ENCODE data around the gene CENPT.

CENPT gene

DNA sequence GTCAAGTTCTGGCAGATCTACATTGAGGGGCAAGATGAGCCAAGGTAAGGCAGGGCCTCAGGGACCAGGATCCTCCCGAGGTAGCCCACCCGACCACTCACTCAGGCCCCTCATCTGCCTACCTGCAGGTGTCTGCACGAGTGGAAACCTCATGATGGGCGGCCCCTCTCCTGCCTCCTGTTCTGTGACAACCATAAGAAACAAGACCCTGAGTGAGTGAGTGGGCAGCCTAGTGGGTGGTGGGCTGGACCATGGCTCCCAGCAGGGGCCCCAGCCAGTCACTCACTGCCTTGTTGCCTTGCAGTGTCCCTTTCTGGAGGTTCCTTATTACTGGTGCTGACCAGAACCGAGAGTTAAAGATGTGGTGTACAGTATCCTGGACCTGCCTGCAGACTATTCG is 30.7 kb upstream of the CENPT start:
- Histone ChIP-seq H3K27ac (ENCODE audit: poor library complexity, severe bottlenecking) (no peak overlapping the region), H3K9me3 (ENCODE audit: severe bottlenecking) (no peaks in the 10 kb centered on the region), H3K4me3 (ENCODE audit: severe bottlenecking) (no peak overlapping the region), H3K36me3 (ENCODE audit: low read depth) (peaks cover 66% of the 10 kb centered on the region), H3K4me1 (ENCODE audit: insufficient read depth, poor library complexity, severe bottlenecking) (peaks cover 8% of the 10 kb centered on the region), H3K27me3 (ENCODE audit: insufficient read depth, poor library complexity, severe bottlenecking) (no peaks in the 10 kb centered on the region)
- no peak for ATAC-seq (ENCODE audit: low read depth)
- TF ChIP-seq, protein P1, sequence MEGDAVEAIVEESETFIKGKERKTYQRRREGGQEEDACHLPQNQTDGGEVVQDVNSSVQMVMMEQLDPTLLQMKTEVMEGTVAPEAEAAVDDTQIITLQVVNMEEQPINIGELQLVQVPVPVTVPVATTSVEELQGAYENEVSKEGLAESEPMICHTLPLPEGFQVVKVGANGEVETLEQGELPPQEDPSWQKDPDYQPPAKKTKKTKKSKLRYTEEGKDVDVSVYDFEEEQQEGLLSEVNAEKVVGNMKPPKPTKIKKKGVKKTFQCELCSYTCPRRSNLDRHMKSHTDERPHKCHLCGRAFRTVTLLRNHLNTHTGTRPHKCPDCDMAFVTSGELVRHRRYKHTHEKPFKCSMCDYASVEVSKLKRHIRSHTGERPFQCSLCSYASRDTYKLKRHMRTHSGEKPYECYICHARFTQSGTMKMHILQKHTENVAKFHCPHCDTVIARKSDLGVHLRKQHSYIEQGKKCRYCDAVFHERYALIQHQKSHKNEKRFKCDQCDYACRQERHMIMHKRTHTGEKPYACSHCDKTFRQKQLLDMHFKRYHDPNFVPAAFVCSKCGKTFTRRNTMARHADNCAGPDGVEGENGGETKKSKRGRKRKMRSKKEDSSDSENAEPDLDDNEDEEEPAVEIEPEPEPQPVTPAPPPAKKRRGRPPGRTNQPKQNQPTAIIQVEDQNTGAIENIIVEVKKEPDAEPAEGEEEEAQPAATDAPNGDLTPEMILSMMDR (IDR thresholded peaks at IDR 0.05; ENCODE audit: poor library complexity, severe bottlenecking): no peak
- no peak for DNase-seq (ENCODE audit: low spot score)

DNA sequence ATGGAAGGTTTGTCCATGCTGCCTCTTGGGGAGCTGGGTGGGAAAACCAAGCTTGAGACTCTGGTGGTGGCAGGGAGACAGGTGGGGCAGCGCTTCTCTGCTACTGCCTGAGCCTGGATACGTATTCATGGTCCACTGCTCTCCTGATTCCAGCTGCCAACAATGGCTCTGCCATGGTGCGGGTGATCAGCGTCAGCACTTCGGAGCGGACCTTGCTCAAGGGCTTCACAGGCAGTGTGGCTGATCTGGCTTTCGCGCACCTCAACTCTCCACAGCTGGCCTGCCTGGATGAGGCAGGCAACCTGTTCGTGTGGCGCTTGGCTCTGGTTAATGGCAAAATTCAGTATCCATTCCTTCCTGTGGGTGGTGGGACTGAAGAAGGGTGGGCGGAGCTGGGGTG is 29.6 kb upstream of the CENPT start:
- Histone ChIP-seq H3K9me3 (ENCODE audit: severe bottlenecking) (no peaks in the 10 kb centered on the region), H3K27ac (ENCODE audit: poor library complexity, severe bottlenecking) (no peak overlapping the region), H3K4me3 (ENCODE audit: severe bottlenecking) (no peak overlapping the region), H3K27me3 (ENCODE audit: insufficient read depth, poor library complexity, severe bottlenecking) (no peaks in the 10 kb centered on the region), H3K4me1 (ENCODE audit: insufficient read depth, poor library complexity, severe bottlenecking) (peaks cover 8% of the 10 kb centered on the region), H3K36me3 (ENCODE audit: low read depth) (peaks cover 55% of the 10 kb centered on the region)
- ATAC-seq (ENCODE audit: low read depth) (no peak), DNase-seq (ENCODE audit: low spot score) (no peak)
- TF ChIP-seq, protein P1 (IDR thresholded peaks at IDR 0.05; ENCODE audit: poor library complexity, severe bottlenecking): no peak

GRCh38 chr16:67874372-67874771 is 26.9 kb upstream of the CENPT start:
- Histone ChIP-seq H3K27me3 (ENCODE audit: insufficient read depth, poor library complexity, severe bottlenecking) (no peaks in the 10 kb centered on the region), H3K4me1 (ENCODE audit: insufficient read depth, poor library complexity, severe bottlenecking) (peaks cover 8% of the 10 kb centered on the region), H3K9me3 (ENCODE audit: severe bottlenecking) (no peaks in the 10 kb centered on the region), H3K36me3 (ENCODE audit: low read depth) (peaks cover 58% of the 10 kb centered on the region), H3K27ac (ENCODE audit: poor library complexity, severe bottlenecking) (no peak overlapping the region), H3K4me3 (ENCODE audit: severe bottlenecking) (peak overlapping the region; percentile 86)
- TF ChIP-seq, protein P1 (IDR thresholded peaks at IDR 0.05; ENCODE audit: poor library complexity, severe bottlenecking): no peak
- DNase-seq (ENCODE audit: low spot score) (no peak), ATAC-seq (ENCODE audit: low read depth) (no peak)

GRCh38 chr16:67873435-67874370 is 26.2 kb upstream of the CENPT start:
- Histone ChIP-seq H3K4me3 (ENCODE audit: severe bottlenecking) (peak overlapping the region; percentile 86), H3K36me3 (ENCODE audit: low read depth) (peaks cover 58% of the 10 kb centered on the region), H3K27me3 (ENCODE audit: insufficient read depth, poor library complexity, severe bottlenecking) (no peaks in the 10 kb centered on the region), H3K27ac (ENCODE audit: poor library complexity, severe bottlenecking) (peak overlapping the region; percentile 49), H3K9me3 (ENCODE audit: severe bottlenecking) (no peaks in the 10 kb centered on the region), H3K4me1 (ENCODE audit: insufficient read depth, poor library complexity, severe bottlenecking) (peaks cover 8% of the 10 kb centered on the region)
- TF ChIP-seq, protein P1 (IDR thresholded peaks at IDR 0.05; ENCODE audit: poor library complexity, severe bottlenecking): no peak
- ATAC-seq (ENCODE audit: low read depth) (peak; percentile 32), DNase-seq (ENCODE audit: low spot score) (no peak)

All from RWPE2 (cell line).